ENCODE results near the gene PA2G4.

The PA2G4 gene

DNA sequence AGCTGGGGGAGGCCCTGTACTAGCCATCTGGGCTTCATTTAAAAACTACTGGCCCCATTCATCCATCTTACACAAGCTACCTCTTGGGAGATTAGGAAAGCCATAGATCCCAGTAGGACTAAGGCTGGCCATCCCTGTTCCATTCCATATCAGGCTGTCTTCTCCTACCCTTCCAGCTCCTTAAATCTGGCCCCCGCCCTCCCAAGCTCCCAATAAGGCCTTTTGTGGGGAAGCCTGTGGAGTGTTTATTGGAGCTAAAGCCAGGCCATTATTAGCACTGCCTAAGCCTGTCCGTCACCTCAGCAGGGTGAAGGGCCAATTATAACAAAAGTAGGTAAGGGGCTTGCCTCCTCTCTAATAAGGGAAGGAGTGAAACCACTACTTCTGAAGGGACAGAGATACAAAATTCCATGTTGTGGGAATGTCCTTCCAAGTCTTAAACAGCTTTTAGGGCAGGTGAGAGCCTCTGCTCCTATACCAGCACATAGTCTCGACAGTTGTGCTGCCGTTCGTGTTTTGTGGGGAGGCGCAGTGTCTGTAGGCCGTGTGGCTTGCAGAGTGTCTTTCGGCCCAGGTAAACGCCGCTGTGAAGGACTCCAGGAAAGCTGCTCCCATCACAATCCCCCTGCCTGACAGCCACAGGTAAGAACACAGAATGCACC is 57.5 kb downstream of the PA2G4 start:
- no peak overlapping the region for H3K9ac ChIP-seq (ENCODE audit: low read length)
- peaks cover 21% of the 10 kb centered on the region for H3K4me1 ChIP-seq (ENCODE audit: low read length)
- peaks cover 24% of the 10 kb centered on the region for H4K20me1 ChIP-seq (ENCODE audit: insufficient read depth, low read length)
- no peak overlapping the region for H3K27ac ChIP-seq (ENCODE audit: low read length)
- peaks cover 68% of the 10 kb centered on the region for H3K36me3 ChIP-seq (replicated peaks; ENCODE audit: low read depth, low read length)
- TF ChIP-seq, protein P1, sequence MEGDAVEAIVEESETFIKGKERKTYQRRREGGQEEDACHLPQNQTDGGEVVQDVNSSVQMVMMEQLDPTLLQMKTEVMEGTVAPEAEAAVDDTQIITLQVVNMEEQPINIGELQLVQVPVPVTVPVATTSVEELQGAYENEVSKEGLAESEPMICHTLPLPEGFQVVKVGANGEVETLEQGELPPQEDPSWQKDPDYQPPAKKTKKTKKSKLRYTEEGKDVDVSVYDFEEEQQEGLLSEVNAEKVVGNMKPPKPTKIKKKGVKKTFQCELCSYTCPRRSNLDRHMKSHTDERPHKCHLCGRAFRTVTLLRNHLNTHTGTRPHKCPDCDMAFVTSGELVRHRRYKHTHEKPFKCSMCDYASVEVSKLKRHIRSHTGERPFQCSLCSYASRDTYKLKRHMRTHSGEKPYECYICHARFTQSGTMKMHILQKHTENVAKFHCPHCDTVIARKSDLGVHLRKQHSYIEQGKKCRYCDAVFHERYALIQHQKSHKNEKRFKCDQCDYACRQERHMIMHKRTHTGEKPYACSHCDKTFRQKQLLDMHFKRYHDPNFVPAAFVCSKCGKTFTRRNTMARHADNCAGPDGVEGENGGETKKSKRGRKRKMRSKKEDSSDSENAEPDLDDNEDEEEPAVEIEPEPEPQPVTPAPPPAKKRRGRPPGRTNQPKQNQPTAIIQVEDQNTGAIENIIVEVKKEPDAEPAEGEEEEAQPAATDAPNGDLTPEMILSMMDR (IDR thresholded peaks at IDR 0.05; ENCODE audit: low read depth, low read length) = no peak
- TF ChIP-seq EZH2phosphoT487 (IDR thresholded peaks at IDR 0.05; ENCODE audit: low read depth) = no peak
- H2AFZ ChIP-seq (ENCODE audit: low read depth, low read length) = no peak overlapping the region
- no peak overlapping the region for H3K4me3 ChIP-seq (ENCODE audit: low read length)
- H3K9me3 ChIP-seq (ENCODE audit: insufficient read depth, low read length) = no peaks in the 10 kb centered on the region
- H3K79me2 ChIP-seq (ENCODE audit: low read length) = peaks cover 29% of the 10 kb centered on the region
- no peaks in the 10 kb centered on the region for H3K27me3 ChIP-seq (ENCODE audit: low read depth, low read length)
- no peak overlapping the region for H3K4me2 ChIP-seq (ENCODE audit: low read length)

DNA sequence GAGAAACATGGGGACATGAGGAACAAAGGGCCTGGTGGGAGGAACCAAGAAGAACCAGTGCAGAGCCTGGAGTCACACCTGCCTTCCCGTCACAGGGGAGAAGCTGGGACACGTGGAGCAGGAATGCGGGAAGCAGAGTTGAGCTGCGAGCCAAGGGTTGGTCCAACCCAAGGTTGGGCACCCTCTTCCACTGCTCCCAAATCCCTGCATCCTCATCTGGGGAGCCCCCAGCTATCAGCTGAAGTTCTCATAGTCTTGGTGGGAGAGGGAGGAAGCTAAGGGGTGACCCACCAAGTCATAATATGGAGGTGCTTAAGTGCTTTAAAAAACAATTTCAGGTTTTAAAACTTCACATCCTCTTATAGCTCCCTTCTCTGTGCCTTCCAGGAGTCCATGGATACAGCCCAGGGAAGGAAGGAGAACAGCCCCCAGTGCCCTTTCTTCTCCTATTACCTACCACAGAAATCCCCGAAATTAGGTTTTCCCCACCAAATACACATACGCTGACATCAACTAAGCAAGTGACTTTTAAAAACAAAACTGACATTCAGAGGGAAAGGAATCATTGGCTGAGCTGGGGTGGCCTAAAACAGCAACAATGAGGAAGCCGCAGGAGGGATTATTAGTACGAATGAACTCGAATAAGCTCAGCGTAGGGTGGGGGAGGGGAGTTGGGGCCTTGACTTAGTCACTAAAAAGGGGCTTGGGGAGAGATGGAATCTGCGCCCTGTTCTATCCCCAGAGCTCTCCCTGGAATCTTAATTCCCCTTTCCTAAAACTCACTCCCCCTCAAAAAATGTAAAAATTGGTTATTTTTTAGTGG is 58.3 kb downstream of the PA2G4 start:
- Histone ChIP-seq H4K20me1 (ENCODE audit: insufficient read depth, low read length) (peaks cover 24% of the 10 kb centered on the region), H3K4me3 (ENCODE audit: low read length) (no peak overlapping the region), H3K36me3 (replicated peaks; ENCODE audit: low read depth, low read length) (peaks cover 68% of the 10 kb centered on the region), H3K27ac (ENCODE audit: low read length) (no peak overlapping the region), H3K9ac (ENCODE audit: low read length) (no peak overlapping the region), H3K4me2 (ENCODE audit: low read length) (no peak overlapping the region), H3K4me1 (ENCODE audit: low read length) (peaks cover 15% of the 10 kb centered on the region), H3K79me2 (ENCODE audit: low read length) (peaks cover 29% of the 10 kb centered on the region), H3K9me3 (ENCODE audit: insufficient read depth, low read length) (no peaks in the 10 kb centered on the region), H3K27me3 (ENCODE audit: low read depth, low read length) (no peaks in the 10 kb centered on the region), H2AFZ (ENCODE audit: low read depth, low read length) (no peak overlapping the region)
- TF ChIP-seq EZH2phosphoT487 (IDR thresholded peaks at IDR 0.05; ENCODE audit: low read depth) = no peak
- TF ChIP-seq, protein P1 (IDR thresholded peaks at IDR 0.05; ENCODE audit: low read depth, low read length) = no peak

All from OCI-LY3 (cell line).